GM12892 (cell line): ENCODE data around the gene KATNB1.

Experiments
- POLR2A ChIP-seq: IDR thresholded peaks from 2 replicates; pipeline ENCODE4 v1.6.1; 2011; ENCODE audit warnings: low read depth, low read length, control low read depth
- POLR2AphosphoS5 ChIP-seq: IDR thresholded peaks from 2 replicates; pipeline ENCODE4 v1.6.1; 2011; ENCODE audit warnings: low read depth, low read length, control low read depth
- TAF1 ChIP-seq: IDR thresholded peaks from 2 replicates; pipeline ENCODE4 v1.6.1; 2011; ENCODE audit warnings: low read depth, mild to moderate bottlenecking, control low read depth, low read length, borderline replicate concordance

GRCh38 chr16:57722651-57723050, 12.9 kb upstream of the KATNB1 start:
- no peak for TF ChIP-seq POLR2AphosphoS5
- TF ChIP-seq POLR2A, result no peak
- TF ChIP-seq TAF1, result no peak
